ENCODE results near the gene MLLT10. TPM values are rescaled to one million over a fixed set of nuclear protein-coding genes. Genes with fewer than 3 reads are reported as not detected.

Gene MLLT10
- total and polyA plus RNA-seq, 9 of the 15 experiments (the other 6 are each of a cell fraction or from before 2014, with no cell fraction given), result 18.8 to 81.4 (median 64.2) TPM

GRCh38 chr10:21496343-21497176 is 37.5 kb upstream of the MLLT10 start (continued):
- TF ChIP-seq, protein P1, sequence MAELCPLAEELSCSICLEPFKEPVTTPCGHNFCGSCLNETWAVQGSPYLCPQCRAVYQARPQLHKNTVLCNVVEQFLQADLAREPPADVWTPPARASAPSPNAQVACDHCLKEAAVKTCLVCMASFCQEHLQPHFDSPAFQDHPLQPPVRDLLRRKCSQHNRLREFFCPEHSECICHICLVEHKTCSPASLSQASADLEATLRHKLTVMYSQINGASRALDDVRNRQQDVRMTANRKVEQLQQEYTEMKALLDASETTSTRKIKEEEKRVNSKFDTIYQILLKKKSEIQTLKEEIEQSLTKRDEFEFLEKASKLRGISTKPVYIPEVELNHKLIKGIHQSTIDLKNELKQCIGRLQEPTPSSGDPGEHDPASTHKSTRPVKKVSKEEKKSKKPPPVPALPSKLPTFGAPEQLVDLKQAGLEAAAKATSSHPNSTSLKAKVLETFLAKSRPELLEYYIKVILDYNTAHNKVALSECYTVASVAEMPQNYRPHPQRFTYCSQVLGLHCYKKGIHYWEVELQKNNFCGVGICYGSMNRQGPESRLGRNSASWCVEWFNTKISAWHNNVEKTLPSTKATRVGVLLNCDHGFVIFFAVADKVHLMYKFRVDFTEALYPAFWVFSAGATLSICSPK (IDR thresholded peaks at IDR 0.05; ENCODE audit: borderline replicate concordance), result no peak
- TF ChIP-seq POLR3G (IDR thresholded peaks at IDR 0.05; ENCODE audit: extremely low read depth, insufficient read length, insufficient replicate concordance), result no peak
- TF ChIP-seq ZNF695 (CRISPR knock-in tag; IDR thresholded peaks at IDR 0.05), result no peak
- TF ChIP-seq SRSF1 (IDR thresholded peaks at IDR 0.05; ENCODE audit: low read depth, low read length), result no peak
- no peak for TF ChIP-seq CHAMP1 (IDR thresholded peaks at IDR 0.05)
- TF ChIP-seq, protein P2, sequence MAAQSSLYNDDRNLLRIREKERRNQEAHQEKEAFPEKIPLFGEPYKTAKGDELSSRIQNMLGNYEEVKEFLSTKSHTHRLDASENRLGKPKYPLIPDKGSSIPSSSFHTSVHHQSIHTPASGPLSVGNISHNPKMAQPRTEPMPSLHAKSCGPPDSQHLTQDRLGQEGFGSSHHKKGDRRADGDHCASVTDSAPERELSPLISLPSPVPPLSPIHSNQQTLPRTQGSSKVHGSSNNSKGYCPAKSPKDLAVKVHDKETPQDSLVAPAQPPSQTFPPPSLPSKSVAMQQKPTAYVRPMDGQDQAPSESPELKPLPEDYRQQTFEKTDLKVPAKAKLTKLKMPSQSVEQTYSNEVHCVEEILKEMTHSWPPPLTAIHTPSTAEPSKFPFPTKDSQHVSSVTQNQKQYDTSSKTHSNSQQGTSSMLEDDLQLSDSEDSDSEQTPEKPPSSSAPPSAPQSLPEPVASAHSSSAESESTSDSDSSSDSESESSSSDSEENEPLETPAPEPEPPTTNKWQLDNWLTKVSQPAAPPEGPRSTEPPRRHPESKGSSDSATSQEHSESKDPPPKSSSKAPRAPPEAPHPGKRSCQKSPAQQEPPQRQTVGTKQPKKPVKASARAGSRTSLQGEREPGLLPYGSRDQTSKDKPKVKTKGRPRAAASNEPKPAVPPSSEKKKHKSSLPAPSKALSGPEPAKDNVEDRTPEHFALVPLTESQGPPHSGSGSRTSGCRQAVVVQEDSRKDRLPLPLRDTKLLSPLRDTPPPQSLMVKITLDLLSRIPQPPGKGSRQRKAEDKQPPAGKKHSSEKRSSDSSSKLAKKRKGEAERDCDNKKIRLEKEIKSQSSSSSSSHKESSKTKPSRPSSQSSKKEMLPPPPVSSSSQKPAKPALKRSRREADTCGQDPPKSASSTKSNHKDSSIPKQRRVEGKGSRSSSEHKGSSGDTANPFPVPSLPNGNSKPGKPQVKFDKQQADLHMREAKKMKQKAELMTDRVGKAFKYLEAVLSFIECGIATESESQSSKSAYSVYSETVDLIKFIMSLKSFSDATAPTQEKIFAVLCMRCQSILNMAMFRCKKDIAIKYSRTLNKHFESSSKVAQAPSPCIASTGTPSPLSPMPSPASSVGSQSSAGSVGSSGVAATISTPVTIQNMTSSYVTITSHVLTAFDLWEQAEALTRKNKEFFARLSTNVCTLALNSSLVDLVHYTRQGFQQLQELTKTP (IDR thresholded peaks at IDR 0.05; ENCODE audit: low read depth in 1 of 2, partially characterized antibody in 2 of 2), result no peak
- TF ChIP-seq, protein P3, sequence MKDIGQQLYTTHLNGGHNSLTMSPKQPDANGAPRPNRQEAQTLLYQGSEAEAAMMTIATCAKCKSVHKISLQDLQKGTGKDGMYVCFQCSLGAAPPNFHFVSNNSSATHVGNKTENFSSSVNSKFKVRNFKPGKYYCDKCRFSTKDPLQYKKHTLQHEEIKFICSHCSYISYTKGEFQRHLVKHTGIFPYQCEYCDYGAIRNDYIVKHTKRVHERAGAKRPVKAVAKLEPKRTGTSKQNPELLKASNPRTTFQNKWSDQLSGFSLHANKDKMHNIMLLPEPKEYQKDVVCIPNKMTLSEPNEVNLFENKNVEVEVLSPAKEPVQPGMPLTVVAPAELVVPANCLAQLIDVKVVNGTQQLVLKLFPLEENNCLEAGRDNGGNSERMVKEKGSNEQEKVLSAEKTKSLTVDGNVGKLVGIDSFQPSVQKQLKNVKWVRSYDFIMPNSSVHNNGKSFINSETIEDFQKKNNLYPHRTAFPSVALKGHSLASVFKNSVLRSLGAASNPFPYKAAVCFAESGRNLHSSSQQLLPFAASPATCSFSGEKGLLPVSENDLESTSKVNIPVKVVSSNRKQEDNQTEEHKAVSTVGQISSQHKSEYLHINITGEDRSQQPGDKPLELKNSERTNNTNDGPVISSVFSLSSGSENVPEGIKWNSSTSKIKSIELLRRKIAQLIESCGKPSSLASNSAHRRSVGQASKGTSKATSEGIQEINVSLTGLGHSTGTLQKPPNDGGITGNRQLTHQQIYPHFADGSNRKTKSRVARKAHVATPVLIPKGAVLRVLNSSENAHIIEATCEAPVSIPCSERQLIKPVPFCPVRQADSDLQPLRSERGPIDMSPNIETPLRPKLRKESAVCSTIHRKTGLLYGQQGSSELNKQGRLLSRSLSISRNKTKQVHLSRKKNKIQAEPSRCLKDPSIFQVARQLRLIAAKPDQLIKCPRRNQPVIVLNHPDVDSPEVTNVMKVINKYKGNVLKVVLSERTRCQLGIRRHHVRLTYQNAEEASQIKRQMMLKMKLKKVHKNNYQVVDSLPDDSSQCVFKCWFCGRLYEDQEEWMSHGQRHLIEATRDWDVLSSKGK (CRISPR knock-in tag; IDR thresholded peaks at IDR 0.05), result no peak
- TF ChIP-seq NFRKB (IDR thresholded peaks at IDR 0.05; ENCODE audit: low read depth), result no peak
- no peak for TF ChIP-seq ZBTB1 (CRISPR knock-in tag; IDR thresholded peaks at IDR 0.05; ENCODE audit: borderline replicate concordance, low read depth)
- TF ChIP-seq MCM2 (IDR thresholded peaks at IDR 0.05; ENCODE audit: low read depth), result no peak
- TF ChIP-seq SMC3 (conservative IDR thresholded peaks at IDR 0.05; ENCODE audit: insufficient read depth, low read depth, low read length), result 0 out of 2 replicates have a peak, but pooled peaks have one; percentile 15
- TF ChIP-seq XRCC3 (IDR thresholded peaks at IDR 0.05), result no peak
- no peak for TF ChIP-seq JUND (IDR thresholded peaks at IDR 0.05; ENCODE audit: borderline replicate concordance, low read depth, low read length)
- no peak for TF ChIP-seq JUND (tag; IDR thresholded peaks at IDR 0.05; ENCODE audit: borderline replicate concordance, low read depth, low read length)
- no peak for TF ChIP-seq ZNF445 (CRISPR knock-in tag; IDR thresholded peaks at IDR 0.05; ENCODE audit: low read depth)
